Hematopoietic multipotent progenitor cell treated with erythropoietin and hydrocortisone succinate and interleukin-3 and kit ligand, for 15 days (in vitro differentiated cells): ENCODE measurements around the gene FCHSD2.
"Not testable (repeated sequence)": the region's sequence is repeated elsewhere in the genome, so short reads cannot be mapped to it uniquely, and the experiment has no call there.

Source experiments
- DNase-seq: peaks from one replicate; pipeline ENCODE4 v3.0.0-alpha.2; 2015; ENCODE audit warnings: low spot score

FCHSD2 gene

GRCh38 chr11:72925656-72926055, 216.5 kb downstream of the FCHSD2 start:
- no peak for DNase-seq

- DNase-seq: peak; percentile 12
These were observed 217.4 kb downstream of the FCHSD2 start for GRCh38 chr11:72924568-72925190.

- DNase-seq: no peak
These were observed 220.9 kb downstream of the FCHSD2 start for GRCh38 chr11:72921028-72921716.

- no peak for DNase-seq
These were observed 222.1 kb downstream of the FCHSD2 start for GRCh38 chr11:72920001-72920400.

GRCh38 chr11:72918851-72919250, 223.3 kb downstream of the FCHSD2 start:
- no peak for DNase-seq

GRCh38 chr11:72912253-72912652, 229.9 kb downstream of the FCHSD2 start:
- DNase-seq: no peak

- DNase-seq: not testable (repeated sequence)
These were observed 232.3 kb downstream of the FCHSD2 start for GRCh38 chr11:72909558-72910388.

- no peak for DNase-seq
These were observed 234.0 kb downstream of the FCHSD2 start for GRCh38 chr11:72908032-72908676.

GRCh38 chr11:72904016-72904415, 238.1 kb downstream of the FCHSD2 start:
- no peak for DNase-seq

- no peak for DNase-seq
These were observed 240.7 kb downstream of the FCHSD2 start for GRCh38 chr11:72901374-72901773.

GRCh38 chr11:72900013-72900412, 242.1 kb downstream of the FCHSD2 start:
- DNase-seq: no peak

GRCh38 chr11:72899238-72899637, 242.9 kb downstream of the FCHSD2 start:
- no peak for DNase-seq

- no peak for DNase-seq
These were observed 244.6 kb downstream of the FCHSD2 start for GRCh38 chr11:72897506-72897905.

- no peak for DNase-seq
These were observed 245.7 kb downstream of the FCHSD2 start for GRCh38 chr11:72896431-72896830.

GRCh38 chr11:72890881-72891280, 251.2 kb downstream of the FCHSD2 start:
- no peak for DNase-seq

GRCh38 chr11:72886619-72887018, 255.5 kb downstream of the FCHSD2 start:
- no peak for DNase-seq

- DNase-seq: no peak
These were observed 256.1 kb downstream of the FCHSD2 start for GRCh38 chr11:72885749-72886609.

- no peak for DNase-seq
These were observed 266.0 kb downstream of the FCHSD2 start for GRCh38 chr11:72876147-72876546.

GRCh38 chr11:72875736-72876135, 266.4 kb downstream of the FCHSD2 start:
- DNase-seq: no peak

- DNase-seq: no peak
These were observed 270.1 kb downstream of the FCHSD2 start for GRCh38 chr11:72872012-72872411.

- no peak for DNase-seq
These were observed 271.0 kb downstream of the FCHSD2 start for GRCh38 chr11:72871119-72871518.
